ENCODE data around the gene IL34.
"Not testable (repeated sequence)": the region's sequence is repeated elsewhere in the genome, so short reads cannot be mapped to it uniquely, and the experiment has no call there.

Gene IL34

DNA sequence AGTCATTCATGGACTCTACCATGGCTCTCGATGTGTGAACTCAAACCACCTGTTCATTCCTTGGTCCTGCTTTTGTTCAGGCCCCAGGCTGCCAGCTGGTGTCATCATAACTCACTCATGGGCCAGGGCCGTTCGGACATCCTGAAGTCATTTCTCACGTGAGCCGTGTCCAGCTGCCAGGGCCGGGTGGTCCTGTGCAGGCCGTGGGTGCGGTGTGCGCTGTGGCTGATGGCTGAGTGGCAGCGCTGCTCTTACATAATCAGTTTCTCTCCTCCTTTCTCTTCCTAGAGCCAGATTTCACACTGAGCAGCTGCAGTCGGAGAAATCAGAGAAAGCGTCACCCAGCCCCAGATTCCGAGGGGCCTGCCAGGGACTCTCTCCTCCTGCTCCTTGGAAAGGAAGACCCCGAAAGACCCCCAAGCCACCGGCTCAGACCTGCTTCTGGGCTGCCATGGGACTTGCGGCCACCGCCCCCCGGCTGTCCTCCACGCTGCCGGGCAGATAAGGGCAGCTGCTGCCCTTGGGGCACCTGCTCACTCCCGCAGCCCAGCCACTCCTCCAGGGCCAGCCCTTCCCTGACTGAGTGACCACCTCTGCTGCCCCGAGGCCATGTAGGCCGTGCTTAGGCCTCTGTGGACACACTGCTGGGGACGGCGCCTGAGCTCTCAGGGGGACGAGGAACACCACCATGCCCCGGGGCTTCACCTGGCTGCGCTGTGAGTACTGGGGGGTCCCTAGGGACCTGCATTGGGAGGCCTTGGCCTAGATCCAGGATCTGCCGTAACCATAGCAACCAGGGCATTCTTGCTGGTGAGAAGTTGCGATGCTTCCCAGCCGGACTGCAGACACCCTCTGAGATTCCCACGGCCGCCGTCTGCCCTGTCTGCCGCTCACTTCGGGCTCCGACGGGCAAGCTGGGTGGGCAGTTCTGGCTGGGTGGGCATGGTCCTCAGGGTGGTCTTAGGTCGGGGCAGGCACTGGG lies at the start of gene IL34:
TSS of gene IL34 (plus strand) at position 300 of the 982 bp plus-strand sequence. CDS start at position 689, 389 bp downstream.
- DNase-seq (ENCODE audit: low read depth in 2 of 2): no peak

DNA sequence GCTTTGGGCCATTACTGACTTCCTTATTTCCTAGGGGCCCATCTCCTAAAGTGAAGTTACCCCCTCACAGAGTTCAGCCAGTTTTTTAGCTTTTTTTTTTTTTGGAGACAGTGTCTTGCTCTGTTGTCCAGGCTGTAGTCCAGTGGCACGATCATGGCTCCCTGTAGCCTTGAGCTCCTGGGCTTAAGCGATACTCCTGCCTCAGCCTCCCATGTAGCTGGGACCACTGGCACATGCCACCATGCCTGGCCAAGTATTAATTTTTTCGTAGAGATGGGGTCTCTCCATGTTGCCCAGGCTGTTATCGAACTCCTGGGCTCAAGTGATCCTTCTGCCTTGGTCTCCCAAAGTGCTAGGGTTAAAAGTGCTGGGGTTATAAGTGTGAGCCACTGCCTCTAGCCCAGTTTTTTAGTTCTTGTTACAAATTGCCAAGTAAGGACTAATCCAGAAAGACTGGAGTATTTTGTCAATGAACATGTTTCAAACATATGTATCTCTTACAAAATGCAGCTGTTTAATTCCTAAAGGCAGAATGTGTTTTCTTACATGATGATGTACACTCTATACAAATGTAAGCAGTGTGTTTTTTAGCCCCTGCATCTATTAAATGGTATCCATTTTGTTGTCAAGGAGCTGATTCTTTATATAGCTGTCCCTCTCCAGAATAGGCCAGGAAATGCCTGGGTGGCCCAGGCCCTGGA lies 49.1 kb upstream of the IL34 start:
- DNase-seq (ENCODE audit: low read depth in 2 of 2): no peak

DNA sequence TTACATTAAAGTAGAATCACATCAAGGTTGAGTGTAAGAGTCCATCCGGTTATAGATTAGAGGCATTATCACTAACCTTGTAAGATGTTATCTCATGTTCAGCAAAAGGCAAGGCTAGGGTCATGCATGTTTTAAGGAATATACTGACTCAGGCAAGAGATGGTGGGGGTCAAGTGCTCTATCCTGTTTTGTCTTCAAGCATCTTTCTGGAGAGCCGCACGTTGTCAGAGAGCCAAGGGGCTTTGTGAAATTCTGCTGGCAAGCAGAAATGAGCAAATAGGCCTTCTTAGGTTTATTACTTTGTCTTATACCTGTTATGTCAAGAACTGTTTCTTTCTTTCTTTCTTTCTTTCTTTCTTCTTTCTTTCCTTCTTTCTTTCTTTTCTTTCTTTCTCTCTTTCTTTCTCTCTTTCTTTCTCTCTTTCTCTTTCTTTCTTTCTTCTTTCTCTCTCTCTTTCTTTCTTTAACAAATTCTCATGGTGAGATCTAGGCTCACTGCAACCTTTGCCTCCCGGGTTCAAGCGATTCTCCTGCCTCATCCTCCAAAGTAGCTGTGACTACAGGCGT lies 47.3 kb upstream of the IL34 start:
- no peak for DNase-seq (ENCODE audit: low read depth in 2 of 2)

DNA sequence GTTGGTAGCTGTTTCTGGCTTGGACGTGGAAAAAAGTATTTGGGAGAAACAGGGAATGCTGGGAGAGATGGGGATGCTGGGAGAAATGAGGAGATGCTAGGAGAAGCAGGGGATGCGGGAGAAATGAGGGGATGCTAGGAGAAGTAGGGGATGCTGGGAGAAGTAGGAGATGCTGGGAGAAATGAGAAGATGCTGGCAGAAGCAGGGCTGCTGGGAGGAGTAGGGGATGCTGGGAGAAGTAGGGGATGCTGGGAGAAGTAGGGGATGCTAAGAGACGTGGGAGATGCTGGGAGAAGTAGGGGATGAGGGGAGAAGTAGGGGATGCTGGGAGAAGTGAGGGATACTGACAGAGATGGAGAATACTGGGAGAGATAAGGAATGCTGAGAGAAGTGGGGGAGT lies 45.6 kb upstream of the IL34 start:
- no peak for DNase-seq (ENCODE audit: low read depth in 2 of 2)

DNA sequence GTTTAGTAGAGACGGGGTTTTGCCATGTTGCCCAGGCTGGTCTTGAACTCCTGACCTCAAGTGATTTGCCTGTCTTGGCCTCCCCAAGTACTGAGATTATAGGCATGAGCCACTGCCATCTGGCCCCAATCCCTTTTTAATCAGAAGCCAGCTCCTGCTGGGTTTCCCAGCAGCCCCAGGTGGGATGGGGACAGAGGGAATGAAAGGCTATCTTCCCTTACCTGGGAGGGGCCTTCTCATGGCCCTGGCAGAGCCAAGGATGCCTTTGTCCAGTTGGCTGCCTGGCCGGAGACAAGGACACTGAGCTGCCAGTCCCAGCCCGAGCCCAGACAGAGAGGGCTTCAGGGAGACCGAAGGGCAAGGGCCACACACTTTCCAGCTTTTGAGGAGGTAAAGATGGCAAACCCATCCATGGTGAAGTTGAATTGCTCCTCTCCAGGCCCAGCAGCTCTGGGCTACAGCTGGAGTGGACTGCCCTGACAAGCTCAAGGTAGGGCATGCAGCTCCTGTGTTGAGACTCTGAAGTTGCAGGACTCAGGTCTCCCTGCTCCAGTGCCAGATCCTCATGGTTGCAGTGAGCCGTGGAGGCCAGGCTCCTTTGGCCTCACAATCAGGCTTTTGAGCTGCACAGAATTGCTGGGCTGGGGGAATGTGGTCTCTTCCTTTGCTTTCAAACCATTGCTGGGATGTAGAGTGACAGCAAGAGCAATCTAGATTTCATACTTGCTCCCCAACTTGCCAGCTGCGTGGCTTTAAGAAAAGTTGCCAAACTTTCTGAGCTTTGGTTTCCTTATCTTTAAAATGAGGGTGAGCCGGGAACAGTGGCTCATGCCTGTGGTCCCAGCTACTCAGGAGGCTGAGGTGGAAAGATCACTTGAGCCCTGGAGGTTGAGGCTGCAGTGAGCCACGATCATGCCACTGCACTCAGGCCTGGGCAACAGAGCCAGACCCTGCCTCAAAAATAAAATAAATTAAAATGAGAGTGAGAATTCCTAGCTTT lies 44.5 kb upstream of the IL34 start:
- DNase-seq (ENCODE audit: low read depth in 2 of 2): no peak

DNA sequence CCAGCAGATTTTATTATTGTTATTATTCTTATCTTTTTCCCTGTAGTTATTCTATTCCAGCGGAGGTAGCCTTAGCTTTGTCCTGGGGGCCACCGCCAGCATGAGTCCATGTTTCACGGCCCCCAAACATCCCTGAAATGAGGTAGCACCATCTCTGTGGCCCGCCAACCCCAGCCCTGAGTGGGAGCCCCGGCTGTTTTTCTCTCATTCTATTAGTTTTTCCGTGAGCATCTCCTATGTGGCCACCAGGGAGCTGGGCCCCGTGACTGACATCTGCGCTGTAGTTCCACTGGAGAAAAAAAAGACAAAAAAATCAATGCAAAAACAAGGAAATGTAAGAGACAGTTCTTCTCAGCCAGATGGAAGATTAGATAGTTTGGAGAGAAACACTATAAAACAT lies 43.5 kb upstream of the IL34 start:
- no peak for DNase-seq (ENCODE audit: low read depth in 2 of 2)

DNA sequence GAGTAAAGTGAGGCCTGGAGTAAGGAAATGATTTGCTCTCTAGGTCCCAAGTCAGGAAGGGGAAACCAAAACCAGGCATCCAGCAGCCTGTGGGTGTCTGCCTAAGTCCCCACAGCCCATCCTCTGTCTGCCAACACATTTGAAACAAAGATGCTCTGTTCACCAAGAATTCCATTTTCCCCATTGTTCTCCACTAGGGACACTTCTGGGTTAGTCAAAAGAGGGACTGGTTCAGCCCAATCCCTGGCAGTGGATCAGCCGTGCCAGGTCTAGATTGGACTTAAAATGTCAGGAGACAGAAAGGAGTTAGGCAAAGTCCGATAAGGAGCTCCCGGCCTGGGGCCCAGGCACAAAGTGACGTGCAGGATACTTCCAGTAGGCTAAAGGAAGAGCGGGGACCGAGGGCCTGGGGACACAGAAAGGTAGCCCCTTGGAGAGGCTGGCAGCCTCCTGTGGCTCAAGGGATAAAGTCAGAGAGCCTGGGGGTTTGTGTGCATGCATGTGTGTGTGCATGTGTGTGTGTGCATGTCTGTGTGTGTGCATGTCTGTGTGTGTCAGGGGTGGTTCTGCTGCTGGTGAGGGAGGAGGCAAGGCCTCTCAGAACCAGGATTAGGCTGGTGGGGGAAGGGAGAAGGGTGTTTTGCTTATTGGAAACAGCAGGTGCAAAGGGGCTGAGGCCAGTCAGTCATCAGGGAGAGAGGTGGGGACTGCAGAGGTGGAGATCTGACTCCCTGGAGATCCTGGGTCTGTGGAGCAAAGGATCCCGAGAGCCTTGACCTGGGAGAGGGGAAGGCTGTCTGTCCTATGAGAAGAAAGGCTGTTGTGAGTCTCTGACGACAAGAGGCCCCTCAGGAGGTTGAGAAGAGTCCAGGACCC lies 41.7 kb upstream of the IL34 start:
- DNase-seq (ENCODE audit: low read depth in 2 of 2): no peak

DNA sequence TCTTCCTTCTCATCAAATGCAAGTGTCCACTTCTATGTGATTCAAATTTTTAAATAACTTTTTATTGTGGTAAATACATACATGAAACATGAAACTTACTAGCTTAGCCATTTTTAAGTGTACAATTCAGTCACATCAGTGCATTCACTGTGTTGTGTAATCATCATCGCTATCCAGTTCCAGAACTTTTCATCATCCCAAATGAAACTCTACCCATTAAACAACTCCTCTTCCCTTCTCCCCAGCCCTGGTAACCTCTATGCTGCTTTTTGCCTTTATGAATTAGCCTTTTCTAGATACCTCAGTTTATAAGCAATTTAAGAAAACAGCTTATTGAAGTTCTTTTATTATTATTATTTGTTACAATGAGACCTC lies 41.1 kb upstream of the IL34 start:
- DNase-seq (ENCODE audit: low read depth in 2 of 2): no peak

DNA sequence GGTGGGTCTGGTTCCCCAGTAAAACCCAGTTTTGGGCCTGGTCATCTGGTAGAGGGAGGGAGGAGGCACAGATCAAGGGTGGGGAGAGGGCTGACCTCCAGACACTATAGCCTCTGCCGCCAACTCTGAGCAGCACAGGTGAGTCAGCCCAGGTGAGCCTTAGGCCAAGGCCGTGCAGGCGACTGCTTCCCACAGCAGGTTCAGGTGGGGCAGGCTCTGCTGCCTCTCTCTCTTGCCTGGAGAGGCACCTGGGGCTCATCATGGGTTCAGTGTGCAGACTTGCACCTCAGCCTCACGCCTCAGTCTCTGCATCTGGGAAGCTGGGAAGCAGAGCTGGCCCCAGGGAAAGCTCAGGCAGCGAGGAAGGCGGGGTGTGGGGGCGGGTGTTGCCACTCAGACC lies 37.8 kb upstream of the IL34 start:
- DNase-seq (ENCODE audit: low read depth in 2 of 2): no peak

DNA sequence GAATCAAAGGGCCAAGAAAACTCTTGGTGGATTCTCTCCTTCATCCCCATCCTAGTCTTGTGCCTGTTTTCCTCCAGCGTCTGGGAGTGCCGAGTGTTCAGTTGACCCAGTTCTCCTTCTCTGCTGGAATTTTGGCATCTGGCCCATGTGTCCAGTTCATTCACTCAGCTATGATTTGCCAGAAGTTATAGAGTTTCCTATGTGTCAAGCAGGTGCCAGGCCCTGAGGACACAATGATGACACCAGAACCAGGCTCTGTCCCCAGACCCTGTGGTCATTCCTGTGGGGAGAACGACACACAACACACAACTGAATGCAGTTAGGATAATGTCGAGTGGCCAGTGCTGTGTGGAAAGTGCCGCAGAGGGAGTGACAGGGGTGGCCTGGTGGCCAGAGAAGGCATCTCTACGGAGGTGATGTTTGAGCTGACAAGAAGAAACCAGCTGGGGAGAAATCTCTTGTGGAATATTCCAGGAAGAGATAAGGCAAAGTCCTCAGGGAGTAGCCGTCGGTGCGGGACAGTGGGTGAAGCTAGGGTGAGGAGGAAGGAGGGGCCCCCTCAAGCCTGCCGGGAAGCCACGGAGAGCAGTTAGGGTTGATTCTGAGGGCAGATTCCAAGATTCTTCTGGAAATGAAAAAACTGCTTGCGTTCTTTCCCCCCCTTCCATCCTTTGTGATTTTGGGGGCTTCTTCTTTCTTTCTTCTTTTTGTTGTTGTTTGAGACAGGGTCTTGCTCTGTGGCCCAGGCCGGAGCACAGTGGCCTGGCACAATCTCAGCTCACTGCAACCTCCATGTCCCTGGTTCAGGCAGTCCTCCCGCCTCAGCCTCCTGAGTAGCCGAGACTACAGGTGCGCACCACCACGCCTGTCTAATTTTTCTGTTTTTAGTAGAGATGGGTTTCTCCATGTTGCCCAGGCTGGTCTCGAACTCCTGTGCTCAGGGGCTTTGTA lies 35.8 kb upstream of the IL34 start:
- no peak for DNase-seq (ENCODE audit: low read depth in 2 of 2)

DNA sequence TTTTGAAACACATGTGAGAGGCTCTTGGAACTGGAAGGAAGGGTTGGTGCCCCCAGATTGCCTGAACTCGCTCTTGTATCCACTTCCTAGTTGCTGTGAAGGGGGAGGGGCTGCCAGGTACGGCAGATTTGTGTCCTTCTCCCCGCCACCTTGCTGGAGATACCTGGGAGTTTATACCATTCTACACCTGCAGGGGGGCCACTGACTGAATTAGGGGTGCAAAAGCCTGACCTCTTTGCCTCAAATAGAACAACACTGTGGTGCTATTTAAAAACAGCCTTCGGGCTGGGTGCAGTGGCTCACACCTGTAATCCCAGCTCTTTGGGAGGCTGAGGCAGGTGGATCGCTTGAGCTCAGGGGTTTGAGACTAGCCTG lies 35.1 kb upstream of the IL34 start:
- DNase-seq (ENCODE audit: low read depth in 2 of 2): no peak

DNA sequence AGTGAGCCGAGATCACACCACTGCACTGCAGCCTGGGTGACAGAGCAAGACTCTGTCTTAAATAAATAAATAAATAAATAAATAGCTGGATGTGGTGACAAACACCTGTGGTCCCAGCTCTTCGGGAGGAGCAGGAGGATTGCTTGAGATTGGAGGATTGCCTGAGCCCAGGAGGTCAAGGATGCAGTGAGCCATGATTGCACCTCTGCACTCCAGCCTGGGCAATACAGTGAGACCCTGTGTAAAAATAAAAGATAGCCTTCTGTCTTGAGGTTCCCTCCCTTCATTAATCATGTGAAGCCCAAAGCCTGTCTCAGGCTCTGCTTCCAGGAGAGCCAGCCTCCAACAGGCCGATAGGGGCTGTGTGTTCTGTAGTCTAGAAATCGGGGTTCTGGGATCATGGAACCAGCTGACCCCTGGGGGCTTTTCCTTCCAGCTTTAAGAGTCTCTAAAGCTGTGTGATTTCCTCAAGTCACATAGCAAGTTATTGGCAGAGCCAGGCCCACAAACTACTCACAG lies 34.5 kb upstream of the IL34 start:
- no peak for DNase-seq (ENCODE audit: low read depth in 2 of 2)

DNA sequence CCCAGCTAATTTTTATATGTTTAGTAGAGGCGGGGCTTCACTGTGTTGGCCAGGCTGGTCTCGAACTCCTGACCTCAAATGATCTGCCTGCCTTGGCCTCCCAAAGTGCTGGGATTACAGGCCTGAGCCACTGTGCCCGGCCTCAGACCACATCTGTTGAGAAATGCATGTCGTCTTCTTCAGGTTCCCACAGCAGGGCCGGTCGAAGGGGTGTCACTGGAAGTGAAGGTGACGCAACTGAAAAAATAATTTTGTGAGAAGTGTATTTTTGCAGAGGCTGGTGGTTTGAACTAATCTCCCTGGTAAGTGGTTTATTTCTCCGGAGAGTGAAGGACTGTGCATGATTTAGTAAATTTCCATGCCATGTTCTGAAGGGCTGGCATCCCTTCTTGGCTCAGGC lies 33.4 kb upstream of the IL34 start:
- no peak for DNase-seq (ENCODE audit: low read depth in 2 of 2)

DNA sequence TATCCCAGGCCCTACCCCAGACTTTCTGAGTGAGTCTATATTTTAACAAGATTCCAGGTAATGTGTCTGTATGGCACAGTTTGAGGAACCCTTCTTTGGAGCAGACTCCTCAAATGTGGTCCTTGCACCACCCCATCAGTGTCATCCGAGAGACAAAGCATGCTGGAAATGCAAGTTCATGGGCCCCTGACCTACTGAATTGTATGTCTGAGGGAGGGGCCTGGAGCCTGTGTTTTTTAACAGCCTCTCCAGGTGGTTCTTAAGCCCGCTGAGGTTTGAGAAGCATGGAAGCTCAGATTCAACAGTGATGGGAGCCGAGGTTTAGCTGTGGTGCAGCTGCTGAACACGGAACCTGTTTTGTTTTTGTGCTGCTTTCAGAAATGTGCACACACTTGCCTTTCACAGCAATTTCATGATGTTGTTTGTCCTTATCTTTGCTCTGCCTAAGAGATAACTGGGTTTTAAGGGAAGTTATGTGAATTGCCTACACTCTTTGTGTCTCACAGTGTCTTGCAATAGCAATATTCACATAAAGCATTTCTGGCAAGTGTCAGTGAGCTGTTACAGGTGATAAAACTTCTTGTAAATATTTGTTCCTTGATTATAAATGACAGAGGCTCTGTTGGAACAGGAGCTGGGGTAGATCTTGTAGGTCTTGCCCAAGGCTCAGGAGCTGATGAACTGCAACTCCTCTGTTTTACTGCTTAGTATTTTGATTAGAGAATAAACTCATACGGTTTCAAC lies 32.0 kb upstream of the IL34 start:
- no peak for DNase-seq (ENCODE audit: low read depth in 2 of 2)

DNA sequence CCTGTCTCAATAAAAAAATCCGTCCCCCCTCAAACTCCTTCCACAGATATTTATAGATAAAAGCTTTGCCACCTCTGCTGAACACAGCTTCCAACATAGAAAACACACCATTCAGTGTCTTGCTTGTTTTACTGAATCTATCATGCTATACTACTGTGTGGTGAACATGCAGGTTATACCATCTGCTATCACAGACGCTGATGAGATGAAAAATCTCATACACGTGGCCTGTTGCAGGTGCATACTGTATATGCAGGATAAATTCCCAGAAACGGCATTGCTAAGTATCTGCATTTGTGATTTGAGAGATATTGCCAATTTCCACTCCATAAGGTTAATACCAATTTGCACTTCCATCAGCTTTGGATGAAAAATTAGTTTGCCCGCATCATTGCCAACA lies 30.4 kb upstream of the IL34 start:
- DNase-seq (ENCODE audit: low read depth in 2 of 2): no peak

DNA sequence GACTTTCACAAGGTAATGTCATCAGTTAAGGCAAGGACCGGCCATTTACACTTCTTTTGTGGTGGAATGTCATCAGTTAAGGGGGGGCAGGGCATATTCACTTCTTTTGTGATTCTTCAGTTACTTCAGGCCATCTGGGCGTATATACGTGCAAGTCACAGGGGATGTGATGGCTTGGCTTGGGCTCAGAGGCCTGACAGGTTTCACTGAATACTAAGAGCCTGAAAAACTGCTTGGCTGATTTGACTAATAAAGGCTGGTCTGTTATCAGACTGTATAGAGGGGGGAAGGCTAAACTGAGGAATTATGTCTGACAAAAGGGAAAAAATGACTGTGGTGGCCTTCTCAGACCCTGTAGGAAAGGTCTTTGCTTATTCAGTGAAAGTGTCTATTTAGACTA lies 24.5 kb upstream of the IL34 start:
- DNase-seq (ENCODE audit: low read depth in 2 of 2): not testable (repeated sequence)

DNA sequence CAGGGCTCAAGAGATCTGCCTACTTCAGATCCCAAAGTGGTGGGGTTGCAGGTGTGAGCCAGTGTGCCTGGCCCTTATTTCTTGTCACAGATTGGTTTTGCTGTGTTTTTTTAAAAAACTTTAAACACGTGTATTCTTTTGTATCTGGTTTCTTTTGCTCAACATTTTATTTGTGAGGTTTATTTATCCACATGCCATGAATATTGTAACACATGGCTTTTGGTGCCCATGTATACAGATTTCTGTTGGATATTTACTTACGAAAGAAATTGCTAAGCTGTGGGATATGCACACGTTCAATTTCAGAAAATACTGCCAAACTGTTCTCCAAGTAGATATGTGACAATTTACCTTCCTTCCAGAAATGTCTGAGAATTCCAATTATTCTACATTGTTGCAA lies 18.7 kb upstream of the IL34 start:
- DNase-seq (ENCODE audit: low read depth in 2 of 2): no peak

DNA sequence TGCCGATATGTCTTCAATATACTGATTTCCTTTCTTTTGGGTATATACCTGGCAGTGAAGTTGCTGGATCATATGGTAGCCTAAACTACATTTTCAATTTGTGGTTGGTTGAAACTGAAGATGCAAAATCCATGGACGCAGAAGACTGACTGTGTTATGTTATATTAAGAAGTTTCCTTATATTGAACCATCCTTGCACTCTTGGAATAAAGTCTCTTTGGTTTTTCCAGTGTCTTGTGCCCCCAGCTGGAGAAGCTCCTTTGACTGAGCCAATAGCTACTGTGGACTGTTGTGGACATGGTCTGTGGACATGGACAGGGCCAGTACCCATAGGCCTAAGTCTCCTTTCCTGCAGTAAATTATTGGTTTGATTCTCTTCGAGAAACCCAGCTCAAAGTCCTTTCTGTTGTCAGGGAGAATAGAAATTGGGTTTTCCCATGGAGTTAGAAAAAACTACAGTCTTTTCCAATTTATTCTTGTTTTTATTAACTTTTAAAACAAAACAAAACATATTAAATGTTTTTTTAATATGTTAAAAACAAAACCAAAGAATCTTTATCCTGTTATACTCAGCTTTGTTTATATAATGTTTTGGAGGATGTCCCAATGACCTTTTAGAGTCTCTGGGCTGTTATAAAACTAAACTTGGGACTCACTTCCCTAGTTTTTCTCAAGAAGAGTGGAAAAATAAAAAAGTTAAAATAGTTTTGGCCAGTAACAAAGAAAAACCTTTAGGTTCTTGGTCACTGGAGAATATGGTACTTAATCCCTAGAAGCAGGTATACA lies 15.2 kb upstream of the IL34 start:
- DNase-seq (ENCODE audit: low read depth in 2 of 2): no peak
